Femur (tissue), 1 donor: ENCODE data around the gene ASTN2.

Source experiments
- DNase-seq: peaks from one replicate; pipeline ENCODE4 v3.0.0-alpha.2; 2017

The ASTN2 gene

DNA sequence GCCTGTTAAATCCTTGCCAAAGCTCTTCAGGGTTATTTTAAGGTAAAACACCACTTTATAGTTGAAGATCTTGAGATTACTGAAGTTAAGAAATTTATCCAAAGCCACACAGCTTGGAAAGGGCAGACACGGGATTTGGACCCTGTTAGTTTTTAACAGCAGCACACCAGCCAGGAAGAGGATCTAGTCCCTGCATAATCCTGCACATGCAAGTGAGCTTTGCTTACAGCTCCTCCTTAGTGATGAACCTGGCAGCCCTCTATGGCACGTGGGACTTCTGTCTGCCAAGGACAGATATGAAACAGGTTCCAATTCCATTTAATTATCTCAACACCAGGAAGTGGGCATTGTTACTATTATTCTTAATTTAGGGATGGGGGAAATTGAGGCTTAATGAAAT is 619.0 kb downstream of the ASTN2 start:
- DNase-seq, result no peak

GRCh38 chr9:116792271-116792670 is 622.6 kb downstream of the ASTN2 start:
- no peak for DNase-seq

DNA sequence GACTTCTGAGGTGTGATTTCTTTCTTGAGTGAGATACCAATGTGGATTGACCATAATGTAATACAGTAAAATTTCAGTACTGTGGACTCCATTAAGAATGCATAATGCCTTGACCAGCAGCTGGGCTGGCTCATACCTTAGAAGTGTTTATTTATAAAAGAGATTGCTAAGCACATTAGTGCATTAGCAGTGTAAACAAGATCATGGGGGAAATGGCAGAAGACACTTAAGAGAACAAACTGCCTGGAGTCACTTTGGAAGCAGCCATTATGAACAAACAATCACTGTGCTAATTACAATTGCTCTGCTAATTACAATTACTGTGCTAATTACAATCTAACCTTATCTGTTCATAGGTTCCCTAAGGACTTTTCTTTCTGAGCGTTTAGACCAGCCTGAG is 623.5 kb downstream of the ASTN2 start:
- DNase-seq, result no peak

DNA sequence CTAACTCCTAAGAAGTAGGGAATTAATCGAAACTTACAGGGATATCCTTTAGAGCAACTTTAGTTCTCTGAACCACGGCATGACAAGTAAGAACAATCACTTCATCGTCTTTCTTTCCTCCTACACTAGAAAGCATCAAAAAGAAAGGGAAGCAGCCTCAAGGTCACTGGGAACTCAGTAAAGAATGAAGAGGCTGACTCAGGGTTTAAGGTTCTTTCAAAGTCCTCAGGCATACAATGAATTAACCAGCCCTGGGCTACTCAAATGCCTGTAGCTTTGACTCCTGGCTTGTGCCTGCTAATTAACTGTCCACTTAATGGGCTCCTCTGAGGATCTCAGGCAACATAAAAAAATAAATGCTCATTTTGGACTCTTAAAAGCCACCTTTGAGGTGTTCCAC is 625.8 kb downstream of the ASTN2 start:
- DNase-seq, result no peak

- DNase-seq, result no peak
These were observed 628.1 kb downstream of the ASTN2 start for GRCh38 chr9:116786737-116787136.

DNA sequence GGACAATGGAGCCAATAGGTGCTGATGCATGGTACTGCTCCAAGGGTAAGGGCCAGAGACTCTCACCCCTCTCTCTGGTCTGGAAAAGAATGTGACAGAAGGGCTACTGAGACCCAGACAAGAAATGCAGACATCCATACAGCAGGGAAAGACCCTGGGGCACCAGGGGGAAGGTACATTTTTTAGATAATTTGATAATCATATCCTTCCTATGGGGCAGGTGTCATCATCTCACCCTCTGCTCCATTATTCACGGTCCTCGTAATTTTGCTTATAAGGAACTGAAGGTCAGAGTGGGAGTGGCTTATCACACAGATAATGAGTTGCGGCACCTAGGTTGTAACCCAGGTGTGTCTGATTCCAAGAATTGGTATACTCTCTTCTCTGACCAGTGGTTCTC is 637.7 kb downstream of the ASTN2 start:
- DNase-seq, result no peak

DNA sequence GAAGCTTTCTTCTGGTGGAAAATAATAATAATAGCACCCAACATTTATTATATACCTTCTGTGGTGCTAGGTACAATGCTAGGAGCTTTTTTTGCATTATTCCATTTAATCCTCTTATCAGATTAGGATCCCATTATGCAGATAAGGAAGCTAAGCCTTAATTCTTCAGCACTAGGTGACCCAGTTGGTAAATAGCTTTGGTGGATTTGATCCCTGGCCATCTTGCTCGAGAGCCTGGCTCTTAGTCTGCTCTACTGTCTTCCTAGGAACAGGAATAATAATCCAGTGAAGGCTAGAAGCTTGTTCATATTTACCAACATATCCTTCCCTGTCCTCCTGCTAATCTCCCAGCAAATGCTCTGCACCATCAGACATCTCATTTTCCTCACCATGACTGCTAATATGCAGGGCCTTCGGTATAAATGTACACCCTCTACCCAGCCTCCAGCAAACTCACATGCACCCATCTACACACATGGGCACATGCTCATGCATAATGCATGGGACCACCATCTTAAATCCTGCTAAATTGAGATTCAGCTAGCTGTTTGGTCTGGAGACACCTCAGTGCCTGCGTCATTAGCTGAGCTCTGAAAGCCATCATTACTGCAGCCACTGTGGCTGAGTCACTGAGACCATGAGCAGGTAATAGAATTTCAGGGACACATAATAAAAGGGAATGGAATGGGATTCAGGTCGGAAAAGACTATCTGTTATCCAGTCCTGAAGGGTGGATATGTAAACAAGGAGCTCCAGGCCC is 640.3 kb downstream of the ASTN2 start:
- DNase-seq, result no peak

- DNase-seq, result no peak
These were observed 647.6 kb downstream of the ASTN2 start for GRCh38 chr9:116767219-116767618.

DNA sequence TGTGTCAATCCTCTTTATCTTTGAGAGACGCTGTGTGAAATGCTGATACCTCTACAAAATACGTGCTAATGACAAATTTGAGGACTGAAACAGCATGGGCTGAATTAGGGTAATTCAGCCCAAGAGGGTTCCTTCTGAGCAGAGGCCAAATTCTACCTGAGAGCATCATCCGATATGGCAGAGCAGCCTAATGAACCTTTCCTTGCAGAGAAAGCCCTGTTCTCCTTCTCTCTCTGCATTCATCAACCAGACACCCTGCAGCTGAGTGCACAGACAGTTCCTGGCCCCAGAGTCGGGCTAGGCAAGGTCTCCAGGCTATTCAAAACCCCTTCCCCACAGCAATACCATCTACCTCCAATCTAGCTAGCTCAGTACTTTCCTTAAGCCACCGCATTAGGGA is 649.8 kb downstream of the ASTN2 start:
- DNase-seq, result no peak

DNA sequence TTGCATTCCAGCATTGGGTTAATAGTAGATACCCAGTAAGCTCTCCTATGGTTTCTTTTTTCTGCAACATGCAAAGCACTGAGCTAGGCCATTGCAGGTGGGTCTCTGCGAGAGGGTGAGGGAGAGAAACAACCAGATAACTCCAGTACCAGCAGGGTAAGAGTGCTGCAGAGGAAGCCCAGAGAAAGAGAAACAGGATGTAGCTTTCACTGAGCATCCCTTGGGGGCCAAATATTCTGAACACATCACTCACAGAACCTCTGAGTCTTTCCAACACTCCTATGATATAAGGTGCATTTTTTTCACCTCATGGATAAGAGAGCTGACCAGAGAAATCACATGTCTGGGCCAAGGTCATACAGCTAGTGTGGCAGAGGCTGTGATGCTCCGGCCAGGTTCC is 651.1 kb downstream of the ASTN2 start:
- no peak for DNase-seq

DNA sequence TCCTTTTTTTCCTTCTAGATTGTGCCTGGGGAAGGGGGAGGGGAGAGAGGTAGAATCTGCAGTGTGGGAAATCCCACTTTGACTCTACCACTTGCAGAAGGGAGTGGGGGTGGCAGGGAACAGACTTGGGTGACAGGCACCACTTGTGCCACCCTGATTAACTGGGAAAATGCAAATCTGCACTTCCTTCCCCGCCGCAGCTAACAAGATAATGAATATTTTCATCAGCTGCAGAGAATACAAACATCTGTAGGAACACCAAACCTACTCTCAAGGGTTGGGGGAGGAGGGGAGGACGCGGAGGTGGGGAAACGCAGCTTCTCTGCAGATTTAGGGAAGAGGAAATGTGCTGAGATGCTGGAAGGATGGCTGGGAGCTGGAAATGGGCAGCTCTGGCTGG is 654.2 kb downstream of the ASTN2 start:
- no peak for DNase-seq

GRCh38 chr9:116757030-116757429 is 657.8 kb downstream of the ASTN2 start:
- DNase-seq, result no peak

DNA sequence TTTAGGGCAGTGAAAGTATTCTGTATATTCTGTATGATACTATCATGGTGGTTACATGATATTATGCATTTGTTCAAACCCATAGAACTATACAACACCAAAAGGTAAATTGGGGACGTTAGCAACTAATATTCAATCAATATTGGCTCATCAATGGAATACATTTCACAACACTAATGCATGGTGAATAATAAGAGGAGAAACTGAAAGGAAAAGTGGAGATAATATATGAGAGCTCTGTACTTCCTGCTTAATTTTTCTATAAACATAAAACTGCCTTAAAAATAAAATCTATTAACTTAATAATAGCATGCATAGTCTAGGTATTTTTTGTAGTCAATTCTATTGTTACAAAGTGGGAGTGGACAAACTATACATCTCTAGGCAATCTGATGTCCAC is 661.5 kb downstream of the ASTN2 start:
- no peak for DNase-seq

DNA sequence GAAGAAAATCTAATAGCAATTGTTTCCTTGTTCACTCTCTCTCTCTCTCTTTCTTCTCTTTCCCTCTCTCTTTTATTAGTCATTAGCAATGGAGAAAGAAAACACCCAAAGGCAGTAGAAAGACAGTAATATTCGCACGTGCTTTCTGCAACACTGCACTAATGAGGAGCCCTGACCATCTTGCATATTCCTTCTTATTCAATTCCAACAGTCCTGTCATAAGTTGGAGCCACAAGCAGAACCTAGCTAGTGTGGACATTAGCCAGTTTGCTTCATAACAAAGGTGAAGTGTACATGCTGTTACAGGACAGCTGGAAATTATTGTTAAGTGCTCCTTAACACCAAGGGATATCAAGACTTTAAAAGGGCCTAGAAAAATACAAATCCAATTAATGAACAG is 664.3 kb downstream of the ASTN2 start:
- DNase-seq, result no peak

DNA sequence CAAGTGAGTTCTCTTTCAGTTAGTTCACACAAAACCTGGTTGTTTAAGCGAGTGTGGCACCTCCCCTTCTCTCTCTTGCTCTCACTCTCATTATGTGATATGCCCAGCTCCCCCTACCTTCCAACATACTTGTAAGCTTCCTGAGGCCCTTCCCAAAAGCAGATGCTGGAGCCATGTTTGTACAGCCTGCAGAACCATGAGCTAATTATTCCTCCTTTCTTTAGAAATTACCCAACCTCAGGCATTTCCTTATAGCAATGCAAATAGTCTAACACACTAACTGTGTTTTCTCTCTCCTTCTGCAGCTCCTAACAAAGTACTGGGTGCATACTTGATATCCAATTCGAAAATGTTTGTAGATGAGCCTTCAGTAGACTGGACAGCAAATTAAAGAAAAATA is 665.1 kb downstream of the ASTN2 start:
- DNase-seq, result no peak

DNA sequence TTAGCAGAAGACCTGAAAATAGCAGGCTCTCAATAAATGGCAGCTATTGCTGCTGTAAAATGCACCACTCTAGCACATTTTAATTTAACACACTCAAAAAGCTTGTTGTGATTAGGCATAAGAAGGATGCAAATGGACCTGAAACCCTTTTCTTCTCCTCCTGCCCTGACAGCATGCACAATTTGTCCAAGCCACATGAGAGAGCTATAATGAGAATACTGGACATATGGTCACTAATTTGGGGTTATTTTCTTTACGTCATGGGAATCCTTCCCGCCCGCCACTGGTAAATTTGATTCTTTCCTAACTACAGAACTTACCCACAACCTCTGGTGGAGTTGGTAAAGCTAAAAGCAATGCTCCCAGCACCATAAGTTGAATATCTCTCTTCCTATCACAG is 665.7 kb downstream of the ASTN2 start:
- no peak for DNase-seq

- no peak for DNase-seq
These were observed 673.1 kb downstream of the ASTN2 start for GRCh38 chr9:116741742-116742141.

GRCh38 chr9:116741086-116741740 is 673.6 kb downstream of the ASTN2 start:
- no peak for DNase-seq

DNA sequence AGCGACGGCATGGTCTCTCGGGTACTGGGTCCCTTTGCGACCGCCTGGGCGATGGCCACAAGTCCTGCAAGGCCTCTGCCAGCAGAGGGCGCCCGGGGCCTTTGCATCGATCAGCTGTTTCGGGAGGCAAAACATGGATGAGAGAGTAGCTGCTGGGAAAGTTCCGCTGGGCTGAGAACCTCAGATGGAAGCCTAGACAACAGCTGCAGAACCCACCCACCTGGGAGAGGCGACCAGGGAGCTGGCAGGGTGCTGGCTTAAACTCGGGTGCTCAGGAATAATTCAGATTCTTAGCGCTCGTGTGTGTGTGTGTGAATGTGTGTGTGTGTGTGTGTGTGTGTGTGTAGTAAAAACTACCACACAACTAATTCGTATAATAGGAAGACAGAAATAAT is 677.7 kb downstream of the ASTN2 start:
- peak; percentile 66 for DNase-seq

DNA sequence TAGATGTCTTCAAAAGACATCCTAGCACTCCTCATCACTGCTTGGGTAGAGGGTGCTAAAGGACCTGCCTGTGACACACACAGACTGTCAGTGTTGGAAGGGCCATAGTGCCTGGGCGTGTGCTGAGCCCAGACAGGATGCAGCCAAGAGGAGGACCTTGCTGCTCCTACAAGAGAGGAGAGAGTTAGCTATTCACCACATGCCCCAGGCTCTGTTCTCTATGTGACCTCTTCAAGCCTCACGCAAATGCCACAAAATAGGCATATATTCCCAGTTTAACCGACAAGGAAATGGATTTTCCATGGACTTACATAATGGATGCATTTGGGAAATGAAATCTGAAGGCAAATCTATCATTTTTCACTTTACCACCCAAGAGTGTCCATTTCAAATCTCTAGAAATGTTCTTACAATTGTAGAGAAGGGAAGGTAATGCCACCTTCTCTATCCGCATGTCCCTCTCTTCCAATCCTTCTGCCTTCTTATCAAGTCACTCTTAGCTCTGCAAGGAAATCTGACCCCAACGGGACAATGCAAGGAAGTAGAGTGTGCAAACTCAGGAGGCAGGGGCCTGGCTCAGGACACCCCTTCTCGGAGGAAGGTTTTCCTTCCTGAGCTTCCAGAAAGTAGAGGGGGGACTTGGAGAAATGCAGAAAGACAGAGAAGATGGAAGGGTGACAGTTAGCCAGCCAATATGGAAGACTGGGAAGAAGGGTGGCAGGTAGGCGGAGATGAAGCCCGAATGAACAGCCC is 678.3 kb downstream of the ASTN2 start:
- no peak for DNase-seq

GRCh38 chr9:116733010-116733641 is 681.7 kb downstream of the ASTN2 start:
- no peak for DNase-seq

DNA sequence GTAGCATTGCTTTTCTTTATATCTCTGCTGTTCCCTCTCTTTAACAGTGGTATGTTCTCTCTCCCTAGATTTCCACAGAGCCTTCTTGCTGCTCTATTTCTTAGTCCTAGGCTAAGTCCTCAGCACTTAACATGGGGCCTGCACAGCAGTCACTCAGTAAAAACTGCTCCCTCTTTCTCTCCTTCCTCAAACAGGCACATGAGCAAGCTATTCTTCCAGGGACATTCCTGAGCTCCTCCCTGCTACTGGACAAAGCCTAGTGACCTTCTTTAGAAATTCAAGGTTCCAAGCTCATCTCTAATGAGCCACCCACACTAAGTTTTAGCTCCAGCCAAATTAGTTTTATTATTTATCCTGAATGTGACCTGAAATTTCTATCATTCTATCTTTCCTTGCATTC is 688.3 kb downstream of the ASTN2 start:
- no peak for DNase-seq

GRCh38 chr9:116724123-116724522 is 690.7 kb downstream of the ASTN2 start:
- DNase-seq, result no peak

DNA sequence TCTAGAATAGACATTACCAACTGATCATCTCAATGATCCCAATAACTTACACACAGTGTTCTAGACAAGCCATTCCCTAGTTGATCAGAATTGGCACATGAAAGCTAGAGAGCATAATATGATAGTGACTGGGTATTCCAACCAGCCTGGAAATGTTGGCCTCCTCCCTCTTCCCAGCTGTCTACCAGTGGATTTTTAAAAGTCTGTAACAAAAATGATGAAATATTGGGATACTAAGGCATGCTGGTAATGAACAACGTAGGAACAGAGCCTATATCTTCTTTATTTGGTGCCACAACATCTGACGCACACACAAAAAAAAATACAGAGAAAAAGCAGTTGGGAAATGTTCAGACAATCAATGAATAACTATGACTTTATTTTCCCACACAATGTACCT is 692.9 kb downstream of the ASTN2 start:
- no peak for DNase-seq
